NCI-H1930 (cell line): Measurements from ENCODE around the gene STOML1.
A peak's percentile ranks its signal among the peaks of the same experiment; 100 is the strongest.
"Not testable (repeated sequence)": the region's sequence is repeated elsewhere in the genome, so short reads cannot be mapped to it uniquely, and the experiment has no call there.

Source experiments
- DNase-seq, 2 experiments: peaks; one replicate each; lab custom pipeline; 2025; lab: John Stamatoyannopoulos, UW

The STOML1 gene

DNA sequence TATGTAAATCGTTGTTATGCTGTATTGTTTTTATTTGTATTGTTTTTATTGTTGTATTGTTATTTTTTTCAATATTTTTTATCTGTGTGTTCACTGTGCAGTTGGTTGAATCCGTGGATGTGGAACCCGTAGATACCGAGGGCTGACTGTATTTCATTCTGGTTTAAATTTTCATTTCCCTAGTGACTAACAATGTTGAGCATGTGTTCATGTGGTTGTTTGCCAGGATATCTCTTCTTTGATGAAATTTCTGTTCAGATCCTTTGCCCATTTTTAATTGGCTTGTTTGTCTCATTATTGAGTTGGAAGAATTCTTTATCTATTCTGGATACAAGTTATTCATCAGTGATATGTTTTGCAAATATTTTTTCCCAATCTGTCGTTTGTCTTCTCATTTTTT, 29.7 kb downstream of the STOML1 start:
- no peak for DNase-seq

DNA sequence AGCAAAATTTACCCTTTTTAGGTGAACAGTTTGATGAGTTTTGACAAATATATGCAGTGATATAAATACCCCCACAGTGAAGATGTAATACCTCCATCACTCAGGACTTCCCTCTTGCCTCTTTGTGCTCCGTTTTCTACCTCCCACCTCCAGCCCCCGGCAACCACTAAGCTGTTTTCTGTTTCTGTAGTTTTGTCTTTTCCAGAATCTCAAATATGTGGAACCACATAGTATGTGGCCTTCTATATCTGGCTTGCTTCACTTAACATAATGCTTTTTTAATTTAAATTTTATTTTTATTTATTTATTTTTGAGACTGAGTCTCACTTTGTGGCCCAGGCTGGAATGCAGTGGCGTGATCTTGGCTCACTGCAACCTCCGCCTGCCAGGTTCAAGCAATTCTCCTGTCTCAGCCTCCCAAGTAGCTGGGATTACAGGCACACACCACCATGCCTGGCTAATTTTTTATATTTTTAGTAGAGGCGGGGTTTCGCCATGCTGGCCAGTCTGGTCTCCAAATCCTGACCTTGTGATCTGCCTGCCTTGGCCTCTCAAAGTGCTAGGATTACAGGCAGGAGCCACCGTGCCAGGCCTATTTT, 31.5 kb downstream of the STOML1 start:
- not testable (repeated sequence) for DNase-seq

DNA sequence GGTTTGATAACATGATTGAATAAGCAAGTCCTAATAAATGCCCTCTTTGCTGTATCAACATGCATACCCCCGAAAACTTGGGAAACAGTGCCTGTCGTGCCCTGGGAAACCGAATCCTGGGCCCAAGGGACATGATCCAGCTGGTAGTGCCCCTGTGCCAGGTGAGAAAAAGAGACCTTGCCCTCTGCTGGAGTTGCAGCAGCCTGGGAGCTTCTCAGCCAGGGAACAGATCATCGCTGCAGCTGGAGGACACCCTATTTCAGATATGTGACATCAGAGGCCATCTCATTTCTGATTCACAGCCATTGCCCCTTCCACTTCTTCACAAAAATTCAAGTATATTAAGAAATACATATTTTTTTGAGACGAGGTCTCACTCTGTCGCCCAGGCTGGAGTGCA, 32.3 kb downstream of the STOML1 start:
- no peak for DNase-seq

DNA sequence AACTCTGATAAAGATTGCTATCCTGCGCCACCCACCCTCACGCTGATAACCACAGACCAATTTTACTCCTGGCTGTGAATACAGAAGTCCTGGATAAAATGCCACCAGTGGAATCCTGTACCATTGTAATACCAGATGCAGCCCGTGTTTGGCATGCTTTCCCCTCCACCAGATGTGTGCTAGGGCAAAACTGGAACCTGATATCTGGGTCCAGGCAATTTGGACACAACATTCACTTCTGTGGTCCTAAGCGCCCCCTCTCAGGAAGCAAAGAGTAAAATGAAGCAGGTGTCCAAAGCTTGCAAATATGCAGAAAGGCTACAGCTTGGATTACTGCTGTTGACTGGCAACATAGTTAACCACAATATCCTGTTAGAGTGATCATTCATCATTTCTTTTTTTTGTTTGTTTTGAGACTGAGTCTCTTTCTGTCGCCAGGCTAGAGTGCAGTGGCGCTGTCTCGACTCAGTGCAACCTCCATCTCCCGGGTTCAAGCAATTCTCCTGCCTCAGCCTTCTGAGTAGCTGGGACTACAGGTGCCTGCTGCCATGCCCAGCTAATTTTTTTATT, 33.0 kb downstream of the STOML1 start:
- no peak for DNase-seq

DNA sequence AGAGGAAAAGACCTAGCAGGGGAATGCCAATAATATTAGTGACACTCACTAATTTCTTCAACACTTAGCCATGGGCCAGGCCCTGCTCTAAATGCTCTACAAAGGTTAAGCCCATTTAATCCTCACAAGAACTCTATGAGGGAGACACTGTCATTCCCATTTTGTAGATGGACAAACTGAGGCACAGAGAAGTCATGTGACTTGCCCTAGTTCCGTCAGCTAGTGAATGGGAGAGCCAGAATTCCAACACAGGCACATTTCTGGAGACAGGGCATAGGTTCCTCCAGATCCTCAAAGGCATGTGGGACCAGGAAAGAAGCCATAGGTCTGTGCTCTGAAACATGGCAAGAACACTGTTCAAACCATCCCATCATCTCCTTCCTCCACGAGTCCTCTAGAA, 34.3 kb downstream of the STOML1 start:
- DNase-seq, result no peak

DNA sequence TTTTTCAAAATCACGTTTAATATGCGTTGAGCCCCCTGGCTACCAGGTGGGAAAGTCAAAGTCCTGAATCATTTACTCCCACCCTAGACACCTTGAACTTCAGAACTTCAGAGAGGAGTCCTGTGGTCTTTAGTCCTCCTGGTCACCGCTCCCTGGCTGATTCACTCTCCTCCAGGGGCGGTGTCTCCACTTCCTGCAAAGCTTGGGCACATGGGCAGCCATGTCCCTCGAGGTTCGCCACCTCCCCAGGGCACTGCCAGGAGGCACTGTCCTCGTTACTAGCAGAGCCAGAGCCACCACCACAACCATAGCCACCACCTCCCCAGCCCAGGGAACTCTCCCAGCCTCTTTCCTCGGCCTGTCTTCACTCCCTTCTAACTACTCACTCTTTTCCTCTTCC, 34.8 kb downstream of the STOML1 start:
- no peak for DNase-seq

DNA sequence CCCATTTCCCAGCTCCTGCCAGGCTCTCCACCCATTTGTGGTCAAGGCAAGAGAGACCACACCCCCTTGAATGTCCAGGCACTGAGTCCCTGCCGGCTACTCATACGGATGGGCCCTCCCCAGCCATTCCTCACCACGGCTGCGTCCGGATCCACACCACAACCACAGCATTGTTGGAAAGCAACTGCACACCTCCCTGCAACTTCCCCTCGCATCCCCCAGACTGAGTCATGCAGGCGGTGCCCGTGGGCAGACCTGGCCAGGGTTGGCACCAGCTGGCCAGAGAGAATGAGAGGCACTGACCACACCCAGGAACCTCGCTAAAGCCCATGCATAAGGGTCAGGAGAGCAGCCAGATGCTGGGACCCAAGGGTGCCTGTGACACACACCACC, 35.4 kb downstream of the STOML1 start:
- no peak for DNase-seq

DNA sequence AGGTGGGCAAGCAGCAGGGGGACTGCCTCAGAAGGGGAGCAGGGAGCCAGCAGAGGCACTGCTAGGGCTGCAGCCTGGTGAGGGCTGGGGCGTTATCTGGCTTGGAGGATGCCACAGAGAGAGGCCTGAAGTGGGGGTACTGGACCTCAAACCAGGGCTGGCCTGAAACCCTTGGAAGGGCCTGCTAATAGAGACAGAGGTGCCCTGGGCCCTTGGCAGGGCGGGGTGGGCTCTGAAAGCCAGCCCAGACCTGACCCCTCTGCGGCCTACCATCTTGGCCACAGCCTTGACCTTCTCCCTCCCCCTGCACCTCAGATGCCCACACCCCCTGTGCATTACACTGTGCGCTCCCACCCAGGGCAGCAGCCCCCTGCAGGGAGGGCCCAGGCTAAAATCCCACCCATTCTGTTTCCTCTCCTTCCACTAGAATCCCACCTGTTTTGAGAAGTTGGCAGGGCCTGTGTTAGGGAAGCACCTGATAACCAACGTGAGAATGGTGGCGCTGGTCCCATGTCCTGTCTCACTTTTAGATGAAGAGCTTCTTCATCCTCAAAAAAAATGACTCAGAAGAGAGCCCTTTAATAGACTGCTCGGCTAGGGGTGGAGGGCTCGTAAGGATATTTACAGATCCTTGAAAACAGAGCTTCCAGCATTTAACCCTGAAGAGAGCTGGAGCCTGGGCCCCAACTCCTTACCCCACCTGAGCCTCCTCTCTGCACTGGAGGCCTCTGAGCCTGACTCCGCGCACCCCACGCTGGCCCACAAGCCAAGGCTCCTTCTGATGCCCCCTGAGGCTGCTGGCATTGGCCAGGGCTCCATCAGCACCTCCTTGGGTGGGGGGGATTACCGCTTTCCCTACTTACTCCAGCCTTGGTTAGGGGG, 36.0 kb downstream of the STOML1 start:
- no peak for DNase-seq

DNA sequence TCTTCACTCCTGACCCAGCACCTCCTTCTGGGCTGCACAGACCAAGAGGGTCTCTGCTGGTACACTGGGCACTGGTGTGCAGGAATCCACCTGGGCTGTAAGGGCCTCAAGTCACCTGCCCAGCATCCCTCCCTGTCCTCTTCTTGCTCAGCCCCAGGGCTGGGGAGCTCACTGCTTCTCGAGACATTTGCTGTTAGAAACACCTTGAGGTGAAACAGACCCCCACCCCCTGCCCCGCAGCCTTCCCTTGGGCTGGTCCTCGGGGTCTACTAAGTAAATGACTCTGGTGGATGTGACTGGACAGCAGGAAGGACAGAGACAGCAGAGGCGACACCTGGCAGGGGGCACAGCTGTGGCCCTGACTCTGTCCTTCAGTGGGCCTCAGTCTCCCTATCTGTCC, 36.8 kb downstream of the STOML1 start:
- DNase-seq, result no peak

DNA sequence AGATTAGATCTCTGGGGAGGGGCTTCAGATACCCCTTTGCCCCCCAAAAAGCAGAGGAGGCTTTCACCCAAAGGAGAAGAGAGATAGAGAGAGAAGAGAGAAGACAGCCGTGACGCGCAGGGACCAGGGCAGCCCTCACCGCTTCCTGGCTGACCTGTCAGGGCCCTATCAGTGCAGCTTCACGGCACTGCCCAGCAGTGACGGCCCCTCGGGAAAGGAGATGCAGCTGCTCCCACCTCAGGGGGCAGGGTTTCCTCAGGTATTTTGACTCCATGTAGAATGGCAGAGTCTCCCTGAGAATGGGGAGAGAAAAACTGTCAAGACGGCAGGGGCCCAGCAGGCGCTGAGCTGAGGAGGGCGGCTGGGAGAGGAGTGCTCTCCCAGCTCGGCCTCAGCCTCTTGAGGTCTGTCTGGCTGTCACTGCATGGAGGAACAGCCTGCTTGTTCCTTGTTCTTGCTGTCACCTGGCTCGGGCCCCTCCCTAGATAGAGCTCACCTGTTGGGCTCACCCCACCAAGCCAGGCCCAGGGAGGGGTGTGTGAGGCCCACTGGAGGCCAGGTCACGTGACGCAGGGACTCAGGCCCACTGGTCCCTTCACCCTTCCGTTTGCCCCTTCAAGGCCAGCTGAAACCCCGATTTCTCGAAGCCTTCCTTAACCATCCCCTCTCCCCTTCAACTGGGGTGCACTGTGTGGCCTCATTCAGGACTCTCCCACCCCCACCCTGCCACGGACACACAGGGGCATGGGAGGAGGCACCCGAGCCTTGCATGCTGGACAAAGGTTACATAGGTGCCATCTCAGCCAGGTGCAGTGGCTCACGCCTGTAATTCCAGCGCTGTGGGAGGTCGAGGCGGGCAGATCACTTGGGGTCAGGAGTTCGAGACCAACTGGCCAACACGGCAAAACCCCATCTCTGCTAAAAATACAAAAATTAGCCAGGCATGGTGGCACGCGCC, 37.6 kb downstream of the STOML1 start:
- no peak for DNase-seq

DNA sequence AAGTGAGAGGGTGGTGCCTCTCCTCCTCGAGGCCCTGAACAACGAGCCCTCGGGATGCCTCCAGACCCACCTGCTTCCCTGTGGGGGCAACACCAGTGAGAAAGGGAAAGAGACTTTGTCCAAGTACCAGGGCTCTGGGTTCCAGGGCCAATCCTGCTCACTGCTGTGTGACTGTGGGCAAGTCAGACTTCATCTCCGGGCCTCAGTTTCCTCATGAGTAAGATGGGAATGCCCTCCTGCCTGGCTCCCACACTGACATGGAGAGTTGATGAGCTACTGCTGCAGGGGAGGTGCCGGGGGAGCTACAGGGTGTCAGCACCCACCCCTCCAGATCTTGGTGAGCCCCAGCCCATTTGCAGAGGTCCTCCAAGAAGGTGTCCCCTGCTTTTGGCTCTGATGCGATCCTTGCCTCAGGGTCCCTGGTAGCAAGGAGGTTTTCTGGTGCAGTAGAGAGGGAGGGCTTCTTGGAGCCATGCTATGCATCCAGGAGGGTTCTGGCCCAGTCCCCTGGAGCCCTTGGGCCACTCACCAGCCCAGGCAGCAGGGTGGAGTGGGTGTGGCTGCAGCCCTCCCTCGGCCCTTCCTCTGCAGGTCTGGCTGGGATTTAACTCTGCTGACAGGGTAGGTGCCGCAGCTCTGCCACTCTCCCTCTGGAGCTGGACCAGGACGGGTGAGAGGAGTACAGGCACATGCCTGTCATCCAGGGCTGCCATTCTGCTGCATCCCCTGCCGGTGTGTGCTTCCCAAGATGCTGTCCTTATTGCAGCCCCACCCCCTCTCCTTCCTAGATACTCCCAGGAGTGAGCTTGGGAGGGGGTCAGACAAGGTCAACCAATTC, 39.0 kb downstream of the STOML1 start:
- no peak for DNase-seq

DNA sequence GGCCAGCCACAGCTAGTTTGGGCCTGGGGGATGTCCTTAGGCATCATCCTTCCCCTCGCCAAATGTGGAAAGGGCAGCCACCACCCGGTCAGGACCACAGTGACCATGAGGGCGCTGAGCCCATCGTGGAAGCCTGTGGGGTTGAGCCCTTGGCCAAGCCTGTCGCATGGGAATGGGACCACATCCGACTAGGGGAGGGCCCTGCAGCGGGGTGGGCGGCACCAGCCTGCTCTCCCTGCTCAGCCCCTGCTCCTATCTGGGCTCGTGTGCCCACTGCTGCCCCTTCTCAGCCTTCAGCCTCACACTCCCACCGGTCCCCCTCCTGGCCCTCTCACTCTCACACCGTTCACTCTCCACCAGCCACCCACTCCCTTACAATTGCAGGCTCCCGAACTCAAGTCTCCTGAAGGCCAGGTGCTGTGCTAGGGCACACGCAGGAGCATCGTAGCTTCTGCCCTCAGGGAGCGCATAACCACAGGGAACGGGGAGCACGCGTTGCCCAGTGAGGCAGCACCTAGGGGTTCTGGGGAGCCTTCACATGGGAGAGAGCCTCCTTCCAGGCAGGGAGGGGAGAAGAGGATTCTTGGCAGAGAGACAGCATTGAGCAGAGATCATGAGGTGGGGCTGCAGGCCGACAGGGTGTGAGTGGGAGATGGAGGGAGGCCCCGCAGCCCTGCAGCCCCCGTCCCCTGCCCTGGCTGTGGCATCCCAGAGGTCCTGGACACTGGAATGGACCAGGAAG, 39.8 kb downstream of the STOML1 start:
- DNase-seq, result no peak

DNA sequence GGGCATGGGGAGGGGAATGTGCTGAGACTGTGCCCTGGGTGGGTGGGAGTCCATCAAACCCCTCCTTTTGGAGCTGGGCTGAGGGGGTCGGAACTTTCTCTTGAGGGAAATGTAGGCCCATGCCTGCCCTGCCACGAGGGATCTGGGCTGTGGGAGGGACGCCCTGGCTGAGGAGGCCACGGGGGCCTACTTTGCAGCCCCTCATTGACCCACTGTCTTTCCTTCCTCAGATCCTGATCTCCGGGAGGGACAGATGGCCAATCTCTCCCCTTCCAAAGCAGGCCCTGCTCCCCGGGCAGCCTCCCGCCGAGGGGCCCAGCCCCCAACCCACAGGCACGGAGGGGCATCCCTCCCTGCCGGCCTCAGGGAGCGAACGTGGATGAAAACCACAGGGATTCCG, 40.5 kb downstream of the STOML1 start:
- no peak for DNase-seq

DNA sequence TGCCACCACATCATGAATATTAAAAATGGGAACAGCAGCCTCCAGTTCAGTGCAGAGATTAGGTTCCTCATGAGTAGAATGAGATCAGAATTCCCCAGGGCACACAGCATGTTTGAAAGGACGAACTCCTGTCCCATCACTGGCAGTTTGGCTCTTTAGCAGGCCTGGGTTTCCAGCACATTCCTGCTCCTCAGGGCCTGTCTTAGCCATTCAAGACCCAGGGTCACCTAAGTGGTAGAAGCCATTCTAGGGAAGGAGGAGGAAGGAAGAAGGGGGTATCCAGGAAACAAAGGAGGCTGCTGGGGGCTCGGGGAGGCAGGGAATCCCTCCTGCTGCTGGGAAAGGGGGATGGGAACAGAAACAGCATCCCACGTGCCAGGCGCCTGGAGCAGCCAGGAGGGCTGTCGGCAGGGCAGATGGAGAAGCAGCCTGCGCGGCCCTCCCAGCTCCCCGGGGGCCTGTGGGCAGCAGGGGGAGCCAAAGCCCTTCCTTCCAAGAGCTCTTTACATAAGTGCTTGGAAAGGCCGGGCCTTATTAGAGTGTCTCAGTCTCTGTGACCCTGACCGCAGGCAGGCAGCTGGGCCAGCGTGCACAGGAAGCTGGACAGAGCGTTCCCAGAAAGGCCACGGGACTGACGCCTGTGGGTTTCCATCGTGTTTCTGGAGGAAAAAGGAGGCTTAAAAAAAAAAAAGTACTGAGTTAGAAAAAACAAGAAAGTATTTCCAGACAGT, 41.1 kb downstream of the STOML1 start:
- peak; percentile 28 to 41 for DNase-seq

DNA sequence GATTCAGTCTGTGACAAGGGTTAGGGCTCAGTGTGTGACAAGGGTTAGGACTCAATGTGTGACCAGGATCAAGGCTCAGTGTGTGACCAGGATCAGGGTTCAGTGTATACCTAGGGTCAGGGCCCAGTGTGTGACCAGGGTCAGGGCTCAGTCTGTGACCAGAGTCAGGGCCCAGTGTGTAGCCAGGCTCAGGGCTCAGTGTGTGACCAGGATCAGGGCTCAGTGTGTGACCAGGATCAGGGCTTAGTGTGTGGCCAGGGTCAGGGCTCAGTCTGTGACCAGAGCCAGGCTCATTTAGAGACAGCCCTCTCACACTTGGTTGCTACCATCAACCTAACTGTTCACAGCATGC, 41.6 kb downstream of the STOML1 start:
- no peak for DNase-seq

DNA sequence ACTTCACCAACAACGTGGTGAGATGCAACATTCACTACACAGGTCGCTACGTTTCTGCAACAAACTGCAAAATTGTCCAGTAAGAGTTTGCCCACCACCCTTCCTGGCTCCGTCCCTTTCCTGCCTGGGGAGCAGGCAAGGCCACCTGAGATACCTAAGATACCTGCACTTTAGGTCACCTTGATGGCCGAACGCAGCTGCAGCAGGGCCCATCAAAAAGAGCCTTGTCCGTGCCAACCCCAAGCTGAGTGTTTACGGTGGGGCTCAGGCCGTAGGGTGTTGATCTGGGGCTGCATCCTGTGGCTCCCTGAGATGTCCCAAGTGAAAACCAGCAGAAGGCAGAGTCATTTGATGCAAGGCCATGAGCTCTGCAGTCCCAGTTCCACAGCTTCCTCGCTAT, 42.6 kb downstream of the STOML1 start:
- no peak for DNase-seq

DNA sequence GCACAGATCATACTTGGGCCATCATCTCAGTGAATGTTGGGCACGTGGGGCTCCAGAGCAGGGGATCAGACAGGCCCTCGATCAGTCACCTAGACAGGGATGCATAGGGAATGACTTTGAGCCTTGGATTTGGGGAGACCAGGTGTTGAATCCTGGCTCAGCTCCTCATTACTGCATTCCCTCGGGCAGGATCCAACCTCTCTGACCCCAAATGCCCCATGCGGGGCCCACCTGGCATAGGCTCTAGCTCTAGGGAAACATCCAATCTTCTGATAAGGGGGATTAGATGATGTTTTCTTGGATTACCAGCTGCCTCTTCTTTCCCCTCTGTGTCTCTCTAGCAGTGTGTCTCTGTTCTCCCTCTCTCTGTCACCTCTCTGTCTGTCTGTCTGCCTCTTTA, 43.1 kb downstream of the STOML1 start:
- DNase-seq, result no peak

DNA sequence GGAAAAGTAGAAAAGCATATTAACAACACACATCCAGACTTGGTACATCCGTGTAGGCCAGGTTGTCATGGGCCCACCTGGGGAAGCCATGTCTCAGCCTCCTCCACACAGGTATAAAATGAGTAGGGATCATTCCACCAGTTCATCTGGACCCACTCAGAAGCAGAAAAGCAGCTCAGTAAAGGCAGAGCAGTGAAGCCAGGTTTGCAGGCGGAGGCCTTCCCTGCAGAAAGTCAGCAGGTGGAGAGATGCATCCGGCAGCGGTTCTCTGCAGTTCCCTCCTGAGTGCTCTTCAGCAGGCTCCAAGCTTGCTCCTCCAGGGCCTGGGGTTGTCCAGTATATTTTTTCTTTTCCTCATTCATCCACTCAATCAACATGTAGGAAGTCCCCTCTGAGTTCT, 43.7 kb downstream of the STOML1 start:
- no peak for DNase-seq

DNA sequence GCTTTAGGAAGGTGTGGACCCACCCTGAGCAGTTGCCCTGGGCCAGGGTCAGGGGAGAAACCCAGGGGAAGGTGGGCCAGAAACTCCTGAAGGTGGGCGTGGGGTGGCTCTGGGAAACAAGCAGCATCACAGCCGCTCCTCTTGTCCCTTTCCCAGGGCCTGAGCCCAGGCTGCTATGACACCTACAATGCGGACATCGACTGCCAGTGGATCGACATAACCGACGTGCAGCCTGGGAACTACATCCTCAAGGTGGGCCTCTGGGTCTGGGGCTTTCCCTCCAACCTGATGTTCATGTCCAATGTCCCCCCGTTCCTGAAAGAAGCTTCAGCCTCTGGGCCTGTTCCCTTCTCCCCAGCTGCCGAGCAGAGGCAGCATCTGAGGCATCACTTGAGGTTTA, 44.4 kb downstream of the STOML1 start:
- DNase-seq, result no peak

DNA sequence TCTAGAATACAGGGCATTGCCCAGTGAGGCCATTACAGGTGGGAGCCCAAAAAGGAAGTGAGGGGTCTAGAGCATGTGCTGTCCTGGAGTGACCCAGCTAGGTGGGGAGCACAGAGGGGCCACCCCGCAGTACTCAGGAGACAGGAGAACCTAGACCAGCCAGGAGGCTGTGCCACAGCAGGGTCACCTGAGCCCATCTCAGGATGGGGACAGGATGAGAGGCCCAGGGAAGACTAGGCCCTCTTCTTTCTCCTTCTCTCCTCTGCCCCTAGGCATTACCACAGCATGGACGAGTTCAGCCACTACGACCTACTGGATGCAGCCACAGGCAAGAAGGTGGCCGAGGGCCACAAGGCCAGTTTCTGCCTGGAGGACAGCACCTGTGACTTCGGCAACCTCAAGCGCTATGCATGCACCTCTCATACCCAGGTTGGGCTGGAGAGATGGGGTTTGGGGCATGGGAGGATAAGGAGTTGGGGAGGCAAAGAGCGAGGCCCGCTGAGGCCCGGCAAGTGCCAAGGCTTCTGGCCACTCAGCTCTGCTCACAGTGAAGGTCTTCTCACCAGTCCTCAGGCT, 45.2 kb downstream of the STOML1 start:
- no peak for DNase-seq
